Nephron (organoid): Measurements from ENCODE around the gene IFT88.
A peak's percentile ranks its signal among the peaks of the same experiment; 100 is the strongest.

Experiments
- H3K27ac Mint-ChIP-seq, 3 experiments: 2 replicates each; pipeline ENCODE4 v1.8.0; 2020; ENCODE audit warnings: mixed read lengths in 3 of 3, mild to moderate bottlenecking in 2 of 3, moderate library complexity in 1 of 3
- H3K27me3 Mint-ChIP-seq: 2 replicates; pipeline ENCODE4 v1.8.0; 2021; ENCODE audit warnings: low read depth, mild to moderate bottlenecking, moderate library complexity, mixed read lengths
- H3K36me3 Mint-ChIP-seq: 2 replicates; pipeline ENCODE4 v1.8.0; 2020; ENCODE audit warnings: low read depth, mixed read lengths
- H3K4me1 Mint-ChIP-seq: 2 replicates; pipeline ENCODE4 v1.8.0; 2020; ENCODE audit warnings: mixed read lengths
- H3K4me3 Mint-ChIP-seq, 3 experiments: 2 replicates each; pipeline ENCODE4 v1.8.0; 2020; ENCODE audit warnings: mild to moderate bottlenecking in 3 of 3, mixed read lengths in 3 of 3, moderate library complexity in 2 of 3
- H3K9me3 Mint-ChIP-seq: 2 replicates; pipeline ENCODE4 v1.8.0; 2020; ENCODE audit warnings: mixed read lengths
- CTCF ChIP-seq, 3 experiments: fragments of 200-600 bp; sonication (generic); IDR thresholded peaks; one replicate each; pipeline ENCODE4 v1.5.0; 2021; ENCODE audit warnings: antibody characterized with exemption in 3 of 3; ENCODE audit not compliant: unreplicated experiment in 3 of 3

Gene IFT88

GRCh38 chr13:20699715-20700114 is 132.8 kb downstream of the IFT88 start:
- no peaks in the 10 kb centered on the region for H3K36me3 Mint-ChIP-seq
- peaks cover 18% of the 10 kb centered on the region for H3K27me3 Mint-ChIP-seq
- H3K27ac Mint-ChIP-seq = no peak overlapping the region
- H3K9me3 Mint-ChIP-seq = no peaks in the 10 kb centered on the region
- H3K4me3 Mint-ChIP-seq = peak overlapping the region in 1 of 3 experiments; percentile 69
- peaks cover 16% of the 10 kb centered on the region for H3K4me1 Mint-ChIP-seq
- no peak for TF ChIP-seq CTCF (IDR thresholded peaks at IDR 0.05; ENCODE audit: unreplicated experiment in 3 of 3)

GRCh38 chr13:20700288-20700687 is 133.3 kb downstream of the IFT88 start:
- no peak overlapping the region for H3K27ac Mint-ChIP-seq
- H3K27me3 Mint-ChIP-seq = peaks cover 24% of the 10 kb centered on the region
- peaks cover 18% of the 10 kb centered on the region for H3K4me1 Mint-ChIP-seq
- no peaks in the 10 kb centered on the region for H3K36me3 Mint-ChIP-seq
- TF ChIP-seq CTCF (IDR thresholded peaks at IDR 0.05; ENCODE audit: unreplicated experiment in 3 of 3) = no peak
- H3K4me3 Mint-ChIP-seq = peak overlapping the region; percentile 43 to 69 (median 59)
- no peaks in the 10 kb centered on the region for H3K9me3 Mint-ChIP-seq

- Mint-ChIP-seq H3K36me3 (no peaks in the 10 kb centered on the region), H3K4me3 (peak overlapping the region in 2 of 3 experiments; percentile 34 to 48), H3K9me3 (no peaks in the 10 kb centered on the region), H3K27me3 (peaks cover 24% of the 10 kb centered on the region), H3K27ac (no peak overlapping the region), H3K4me1 (peaks cover 18% of the 10 kb centered on the region)
- TF ChIP-seq CTCF (IDR thresholded peaks at IDR 0.05; ENCODE audit: unreplicated experiment in 3 of 3) = no peak
Observed at GRCh38 chr13:20701461-20701860, 134.5 kb downstream of the IFT88 start.

- Mint-ChIP-seq H3K4me3 (peak overlapping the region; percentile 94 to 96 (median 95)), H3K36me3 (no peaks in the 10 kb centered on the region), H3K27ac (peak overlapping the region; percentile 53 to 77 (median 62)), H3K27me3 (peaks cover 24% of the 10 kb centered on the region), H3K4me1 (peaks cover 18% of the 10 kb centered on the region), H3K9me3 (no peaks in the 10 kb centered on the region)
- TF ChIP-seq CTCF (IDR thresholded peaks at IDR 0.05; ENCODE audit: unreplicated experiment in 3 of 3) = no peak
Observed at GRCh38 chr13:20702530-20702914, 135.6 kb downstream of the IFT88 start.

- no peaks in the 10 kb centered on the region for H3K36me3 Mint-ChIP-seq
- H3K9me3 Mint-ChIP-seq = no peaks in the 10 kb centered on the region
- peak in 1 of 3 experiments; percentile 9 for TF ChIP-seq CTCF (IDR thresholded peaks at IDR 0.05; ENCODE audit: unreplicated experiment in 3 of 3)
- peak within 1 kb of the TSS; percentile 55 to 77 (median 62) for H3K27ac Mint-ChIP-seq
- H3K4me3 Mint-ChIP-seq = peak within 1 kb of the TSS; percentile 94 to 96 (median 95)
- peaks cover 24% of the 10 kb centered on the region for H3K27me3 Mint-ChIP-seq
- peaks cover 18% of the 10 kb centered on the region for H3K4me1 Mint-ChIP-seq
Observed at GRCh38 chr13:20702915-20703779, 136.2 kb downstream of the IFT88 start, which contains the start of gene IL17D. Gene IL17D (plus strand): TSS chr13:20703699. CDS start chr13:20704002, 303 bp downstream.
